Neutrophil (primary cell): ENCODE data around the gene LRP8.

ENCODE experiments used
- H3K27ac ChIP-seq: fragments of 200-600 bp; sonication (generic); 2 replicates; pipeline ENCODE4 v1.5.1; 2016; ENCODE audit warnings: mild to moderate bottlenecking, moderate library complexity
- H3K27me3 ChIP-seq: fragments of 200-600 bp; sonication (generic); 2 replicates; pipeline ENCODE4 v1.6.0; 2016; ENCODE audit warnings: mild to moderate bottlenecking
- H3K36me3 ChIP-seq: fragments of 200-600 bp; sonication (generic); 2 replicates; pipeline ENCODE4 v1.5.1; 2017
- H3K4me1 ChIP-seq, 2 experiments: fragments of 200-600 bp in 1 of 2; sonication (generic) in 1 of 2; 1 replicate in 1 of 2; 2 replicates in 1 of 2; pipeline versions ENCODE4 v1.5.1 to v1.6.1; 2013 to 2016; ENCODE audit warnings: low read depth in 1 of 2, low read length in 1 of 2, mild to moderate bottlenecking in 1 of 2, moderate library complexity in 1 of 2; ENCODE audit not compliant: control insufficient read depth in 1 of 2, insufficient read depth in 1 of 2
- H3K4me3 ChIP-seq, 2 experiments: fragments of 200-600 bp in 1 of 2; sonication (generic) in 1 of 2; 1 replicate in 1 of 2; 2 replicates in 1 of 2; pipeline ENCODE4 v1.5.1; 2013 to 2016; ENCODE audit warnings: low read depth in 1 of 2, low read length in 1 of 2, mild to moderate bottlenecking in 1 of 2, moderate library complexity in 1 of 2
- H3K9me3 ChIP-seq: fragments of 200-600 bp; sonication (generic); 2 replicates; pipeline ENCODE4 v1.5.1; 2016
- CTCF ChIP-seq: fragments of 200-600 bp; sonication (generic); IDR thresholded peaks from 2 replicates; pipeline ENCODE4 v1.5.1; 2016; ENCODE audit warnings: antibody characterized with exemption

The LRP8 gene

GRCh38 chr1:53275566-53275965, 52.3 kb downstream of the LRP8 start:
- no peaks in the 10 kb centered on the region for H3K36me3 ChIP-seq
- H3K4me1 ChIP-seq = peaks cover 5 to 10% of the 10 kb centered on the region in 2 experiments
- no peak for TF ChIP-seq CTCF
- H3K4me3 ChIP-seq = no peak overlapping the region
- no peaks in the 10 kb centered on the region for H3K9me3 ChIP-seq
- H3K27me3 ChIP-seq = no peaks in the 10 kb centered on the region
- H3K27ac ChIP-seq = no peak overlapping the region

- Histone ChIP-seq H3K27ac (no peak overlapping the region), H3K36me3 (no peaks in the 10 kb centered on the region), H3K27me3 (no peaks in the 10 kb centered on the region), H3K4me3 (no peak overlapping the region), H3K4me1 (peaks cover 5 to 10% of the 10 kb centered on the region in 2 experiments), H3K9me3 (no peaks in the 10 kb centered on the region)
- TF ChIP-seq CTCF = no peak
Observed at GRCh38 chr1:53274541-53275185, 53.2 kb downstream of the LRP8 start.

- Histone ChIP-seq H3K4me1 (peaks cover 5 to 10% of the 10 kb centered on the region in 2 experiments), H3K36me3 (no peaks in the 10 kb centered on the region)
Observed at GRCh38 chr1:53274026-53274425, 53.8 kb downstream of the LRP8 start.

GRCh38 chr1:53273526-53273925, 54.3 kb downstream of the LRP8 start:
- no peaks in the 10 kb centered on the region for H3K9me3 ChIP-seq
- no peaks in the 10 kb centered on the region for H3K27me3 ChIP-seq
- TF ChIP-seq CTCF = no peak
- H3K4me1 ChIP-seq = peaks cover 5 to 10% of the 10 kb centered on the region in 2 experiments
- H3K4me3 ChIP-seq = no peak overlapping the region
- H3K27ac ChIP-seq = no peak overlapping the region
- no peaks in the 10 kb centered on the region for H3K36me3 ChIP-seq

More at GRCh38 chr1:53274026-53274425, 53.8 kb downstream of the LRP8 start:
- no peak overlapping the region for H3K4me3 ChIP-seq
- TF ChIP-seq CTCF = no peak
- no peaks in the 10 kb centered on the region for H3K27me3 ChIP-seq
- H3K27ac ChIP-seq = no peak overlapping the region
- H3K9me3 ChIP-seq = no peaks in the 10 kb centered on the region

GRCh38 chr1:53272349-53272748, 55.5 kb downstream of the LRP8 start:
- no peaks in the 10 kb centered on the region for H3K36me3 ChIP-seq
- no peak for TF ChIP-seq CTCF
- no peaks in the 10 kb centered on the region for H3K9me3 ChIP-seq
- no peak overlapping the region for H3K4me3 ChIP-seq
- no peaks in the 10 kb centered on the region for H3K27me3 ChIP-seq
- H3K27ac ChIP-seq = no peak overlapping the region
- peaks cover 5 to 10% of the 10 kb centered on the region in 2 experiments for H3K4me1 ChIP-seq
